Measurements from ENCODE around the gene TK2.

DNA sequence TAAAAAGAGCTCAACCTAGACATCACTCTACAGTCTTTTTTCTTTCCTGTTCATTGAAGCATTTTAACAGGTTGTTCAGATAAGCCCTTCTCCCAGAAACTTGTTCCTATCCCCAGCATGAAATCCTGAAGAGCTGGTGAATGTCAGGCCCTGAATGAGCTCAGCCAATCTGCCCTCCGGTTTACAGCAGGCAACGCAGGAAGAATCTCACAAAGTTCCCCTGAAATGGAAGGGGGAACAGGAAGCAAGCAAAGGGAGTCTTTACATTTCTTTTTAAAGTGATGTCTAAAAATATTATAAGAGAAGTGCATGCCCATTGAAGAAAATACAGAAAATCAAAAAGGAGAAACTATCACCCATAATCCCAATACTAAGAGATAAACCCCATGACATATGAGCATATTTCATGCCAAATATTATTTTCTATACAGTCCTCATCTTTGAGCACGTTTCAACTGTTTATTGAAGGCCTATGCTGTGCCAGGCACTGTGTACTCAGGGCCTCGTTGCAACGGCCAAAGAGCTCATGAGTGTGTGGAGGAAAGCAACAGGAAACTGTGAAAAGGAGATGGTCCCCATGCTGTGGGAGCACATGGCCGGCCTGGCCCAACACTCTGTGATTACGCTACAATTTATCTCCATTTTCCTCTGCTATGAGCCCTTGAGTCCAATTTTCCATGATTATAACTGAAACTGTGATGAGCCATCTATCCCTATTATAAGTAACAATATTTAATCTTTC lies 5.7 kb downstream of the TK2 start:
- TF ChIP-seq EZH2 (IDR thresholded peaks at IDR 0.05; ENCODE audit: low read depth, unreplicated experiment): no peak
- TF ChIP-seq, protein P1, sequence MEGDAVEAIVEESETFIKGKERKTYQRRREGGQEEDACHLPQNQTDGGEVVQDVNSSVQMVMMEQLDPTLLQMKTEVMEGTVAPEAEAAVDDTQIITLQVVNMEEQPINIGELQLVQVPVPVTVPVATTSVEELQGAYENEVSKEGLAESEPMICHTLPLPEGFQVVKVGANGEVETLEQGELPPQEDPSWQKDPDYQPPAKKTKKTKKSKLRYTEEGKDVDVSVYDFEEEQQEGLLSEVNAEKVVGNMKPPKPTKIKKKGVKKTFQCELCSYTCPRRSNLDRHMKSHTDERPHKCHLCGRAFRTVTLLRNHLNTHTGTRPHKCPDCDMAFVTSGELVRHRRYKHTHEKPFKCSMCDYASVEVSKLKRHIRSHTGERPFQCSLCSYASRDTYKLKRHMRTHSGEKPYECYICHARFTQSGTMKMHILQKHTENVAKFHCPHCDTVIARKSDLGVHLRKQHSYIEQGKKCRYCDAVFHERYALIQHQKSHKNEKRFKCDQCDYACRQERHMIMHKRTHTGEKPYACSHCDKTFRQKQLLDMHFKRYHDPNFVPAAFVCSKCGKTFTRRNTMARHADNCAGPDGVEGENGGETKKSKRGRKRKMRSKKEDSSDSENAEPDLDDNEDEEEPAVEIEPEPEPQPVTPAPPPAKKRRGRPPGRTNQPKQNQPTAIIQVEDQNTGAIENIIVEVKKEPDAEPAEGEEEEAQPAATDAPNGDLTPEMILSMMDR (conservative IDR thresholded peaks at IDR 0.05; ENCODE audit: low read depth in 2 of 2): no peak
- TF ChIP-seq ZNF114 (CRISPR knock-in tag; IDR thresholded peaks at IDR 0.05): no peak

Measured in GM23338 (cell line).